ENCODE measurements around the gene PSMA5.

The PSMA5 gene

DNA sequence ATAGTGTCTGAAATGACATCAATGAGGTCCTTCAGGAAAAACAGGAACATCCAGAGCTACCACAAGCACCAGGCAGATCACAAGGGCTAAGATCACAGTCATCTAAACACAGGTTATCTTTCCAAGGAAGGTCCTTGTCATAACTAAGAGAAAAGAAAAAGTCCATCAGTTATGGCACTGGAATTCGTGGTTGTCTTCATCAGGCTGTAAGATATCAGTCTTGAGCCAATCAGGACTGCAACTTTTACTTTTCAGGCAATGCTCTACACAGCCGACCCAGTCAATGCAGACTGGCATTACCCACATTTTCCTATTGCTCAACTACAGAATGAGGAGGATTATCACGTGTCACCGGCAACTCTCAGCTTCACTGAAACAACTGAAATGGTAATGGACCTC, 54.9 kb downstream of the PSMA5 start:
- in situ Hi-C loops (cut with HindIII; ENCODE audit: low sequenced_read_pairs), result no loop called here

DNA sequence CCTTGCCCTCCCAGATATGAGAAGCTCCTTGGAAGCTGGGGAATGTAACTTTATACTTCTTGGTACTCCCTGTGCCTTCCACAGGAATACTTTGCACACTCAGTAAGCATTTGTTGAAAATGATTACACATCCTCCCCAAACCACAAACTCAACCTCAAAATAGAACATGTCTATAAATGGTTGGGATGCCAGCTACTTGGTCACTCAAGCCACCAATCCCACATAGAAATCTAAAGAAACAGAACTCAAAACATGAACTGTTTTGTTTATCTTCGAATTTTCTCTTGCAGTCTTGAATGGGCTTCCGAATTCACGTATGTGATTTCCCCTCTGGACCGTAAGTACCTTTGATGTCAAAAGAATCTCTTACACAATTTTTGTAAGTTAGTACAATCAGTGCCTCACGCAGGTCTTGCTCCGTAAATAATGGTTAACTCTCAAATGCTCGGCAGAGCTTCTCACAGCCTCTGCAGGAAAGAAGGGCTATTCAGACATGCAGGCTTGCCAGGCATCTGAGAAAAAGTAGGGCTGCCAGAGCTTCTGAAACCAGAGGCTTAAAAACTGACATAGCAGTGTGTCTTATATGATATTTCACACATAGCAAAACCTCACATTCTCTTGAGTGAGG, 55.4 kb downstream of the PSMA5 start:
- in situ Hi-C loops (cut with HindIII; ENCODE audit: low sequenced_read_pairs), result no loop called here

DNA sequence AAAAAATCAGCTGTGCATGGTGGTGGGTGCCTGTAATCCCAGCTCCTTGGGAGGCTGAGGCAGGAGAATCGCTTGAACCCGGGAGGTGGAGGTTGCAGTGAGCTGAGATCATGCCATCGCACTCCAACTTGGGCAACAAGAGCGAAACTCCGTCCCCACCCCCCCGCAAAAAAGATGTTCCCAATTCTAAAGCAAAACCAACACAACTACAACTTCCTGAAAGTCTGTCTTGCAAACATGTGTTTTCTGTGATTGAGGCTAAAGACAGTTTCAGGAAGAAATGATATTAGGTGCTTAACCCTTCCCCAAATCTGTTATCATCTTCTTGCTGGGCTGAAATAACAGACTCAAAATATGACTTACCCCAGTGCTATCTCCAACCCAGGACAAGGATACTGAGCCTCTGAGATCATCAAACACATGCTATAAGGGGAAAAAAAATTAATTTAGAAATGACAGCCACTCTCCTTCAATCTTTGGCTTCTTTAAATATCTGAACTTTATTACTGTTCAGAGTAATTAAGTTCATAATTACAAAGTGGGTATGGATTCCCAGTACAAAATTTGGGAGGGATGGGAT, 57.0 kb downstream of the PSMA5 start:
- in situ Hi-C loops (cut with HindIII; ENCODE audit: low sequenced_read_pairs), result no loop called here

DNA sequence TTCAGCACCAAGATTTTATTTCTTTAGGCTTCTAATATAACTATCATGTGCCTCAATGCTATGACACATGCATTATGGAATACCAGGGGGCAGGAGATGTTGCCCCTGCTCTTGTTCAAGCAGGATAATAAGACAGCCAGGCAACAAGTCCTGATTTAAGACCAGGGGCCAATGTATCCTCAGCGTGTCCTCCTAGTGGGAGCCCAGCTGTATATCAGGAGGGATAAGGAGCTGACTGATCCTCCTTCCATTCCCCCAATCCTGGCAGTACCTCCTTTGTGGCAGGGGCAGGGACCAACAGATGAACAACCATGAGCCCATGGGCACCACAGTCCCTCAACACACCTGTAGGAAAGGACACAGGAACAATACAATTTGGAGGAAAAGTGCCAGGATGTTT, 57.8 kb downstream of the PSMA5 start:
- in situ Hi-C loops (cut with HindIII; ENCODE audit: low sequenced_read_pairs), result no loop called here

DNA sequence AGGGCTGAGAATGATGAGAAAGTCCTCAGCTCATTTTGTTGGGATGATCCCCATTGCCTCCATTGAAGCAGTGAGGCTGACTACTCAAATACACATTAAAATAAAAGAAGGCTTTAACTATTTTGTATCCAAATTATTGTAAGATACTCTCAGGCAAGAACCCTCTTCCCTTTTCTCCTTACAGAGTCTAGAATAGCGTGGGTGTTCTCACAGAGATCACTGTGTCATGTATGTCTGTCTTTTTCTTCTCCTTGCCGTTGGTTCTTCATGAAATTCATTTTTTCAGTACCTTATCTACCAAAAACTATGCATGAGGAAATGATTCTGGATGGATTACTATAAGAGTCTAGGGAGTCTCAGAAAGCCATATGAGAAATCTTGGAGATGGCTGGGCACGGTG, 58.6 kb downstream of the PSMA5 start:
- in situ Hi-C loops (cut with HindIII; ENCODE audit: low sequenced_read_pairs), result no loop called here

DNA sequence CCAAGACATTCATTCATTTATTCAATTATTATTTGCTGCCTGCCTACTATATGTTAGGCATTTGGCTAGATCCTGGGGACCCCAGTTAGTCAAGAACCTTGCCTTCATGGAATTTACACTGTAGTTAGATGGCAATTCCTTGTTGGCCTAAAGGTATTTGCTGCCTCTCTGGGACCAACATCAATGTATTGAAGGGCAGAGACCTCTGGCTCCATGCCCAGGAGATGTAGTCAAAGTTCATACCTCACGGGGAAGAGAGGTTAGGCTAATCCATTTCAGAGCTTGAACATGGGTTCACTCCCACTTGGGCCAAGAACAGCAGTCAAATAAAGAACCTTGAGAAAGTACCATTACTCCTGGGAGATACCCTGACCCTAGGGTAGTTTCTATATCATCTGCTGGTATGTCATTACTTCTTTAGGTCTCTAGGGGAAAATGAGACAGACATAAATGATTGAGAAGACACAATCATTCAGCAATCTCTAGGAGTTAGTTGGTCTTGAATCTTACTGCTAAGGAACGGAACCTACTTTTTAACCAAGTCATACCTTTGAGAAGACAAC, 60.5 kb downstream of the PSMA5 start:
- in situ Hi-C loops (cut with HindIII; ENCODE audit: low sequenced_read_pairs), result no loop called here

DNA sequence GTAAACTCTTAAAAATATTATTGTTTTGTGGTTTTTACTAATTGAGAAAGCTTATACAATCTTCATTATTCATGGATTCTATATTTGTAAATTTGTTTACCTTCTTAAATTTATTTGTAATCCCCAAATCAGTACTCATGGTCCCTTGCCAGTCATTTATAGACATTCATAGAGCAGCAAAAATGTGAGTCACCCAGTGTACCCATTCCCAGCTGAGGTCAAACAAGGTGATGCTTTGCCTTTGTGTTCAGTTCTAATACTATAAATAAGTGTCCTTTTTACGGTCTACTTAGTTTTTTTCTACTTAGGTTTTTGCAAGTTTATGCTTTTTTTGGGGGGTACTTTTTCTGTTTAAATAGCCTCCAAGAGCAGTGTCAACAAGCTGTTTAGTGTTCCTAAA, 64.6 kb downstream of the PSMA5 start:
- in situ Hi-C loops (cut with HindIII; ENCODE audit: low sequenced_read_pairs), result no loop called here

DNA sequence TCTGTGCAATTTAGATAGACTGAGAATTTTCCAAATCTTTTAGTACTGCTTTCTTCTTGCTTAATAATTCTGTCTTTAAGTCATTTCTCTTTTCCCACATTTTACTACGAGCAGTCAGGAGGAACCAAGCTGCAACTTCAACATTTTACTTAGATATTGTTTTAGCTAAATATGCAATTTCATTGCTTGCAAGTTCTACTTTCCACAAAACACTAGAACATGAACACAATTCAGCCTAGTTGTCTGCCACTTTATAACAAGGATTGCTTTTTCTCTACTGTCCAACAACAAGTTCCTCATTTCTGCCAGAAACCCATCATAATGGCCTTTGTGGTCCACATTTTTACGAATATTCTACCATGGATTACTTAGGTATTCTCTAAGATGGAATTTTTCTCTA, 65.2 kb downstream of the PSMA5 start:
- in situ Hi-C loops (cut with HindIII; ENCODE audit: low sequenced_read_pairs), result no loop called here

DNA sequence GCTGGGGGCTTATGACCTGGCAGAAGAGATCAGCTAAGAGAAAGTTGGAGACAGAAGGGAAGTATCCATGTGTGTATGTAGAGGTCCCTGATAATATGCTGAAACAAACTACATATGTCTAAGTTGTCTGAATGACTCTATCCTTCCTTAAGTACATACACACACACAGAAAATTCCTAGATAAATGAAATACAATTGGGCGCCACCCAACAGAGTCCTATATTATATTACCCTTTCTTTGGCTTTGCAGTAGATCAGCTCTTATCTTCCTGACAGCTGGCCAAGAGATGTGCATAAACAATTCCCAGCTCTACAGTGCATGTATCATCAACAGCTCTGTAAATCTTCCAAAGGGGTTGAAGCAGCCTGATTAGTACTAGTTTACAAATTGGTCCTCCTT, 68.6 kb downstream of the PSMA5 start:
- in situ Hi-C loops (cut with HindIII; ENCODE audit: low sequenced_read_pairs), result loop anchor here (5.0 kb wide), 1 partner anchor 65 kb away; no protein-coding TSS in a partner anchor

DNA sequence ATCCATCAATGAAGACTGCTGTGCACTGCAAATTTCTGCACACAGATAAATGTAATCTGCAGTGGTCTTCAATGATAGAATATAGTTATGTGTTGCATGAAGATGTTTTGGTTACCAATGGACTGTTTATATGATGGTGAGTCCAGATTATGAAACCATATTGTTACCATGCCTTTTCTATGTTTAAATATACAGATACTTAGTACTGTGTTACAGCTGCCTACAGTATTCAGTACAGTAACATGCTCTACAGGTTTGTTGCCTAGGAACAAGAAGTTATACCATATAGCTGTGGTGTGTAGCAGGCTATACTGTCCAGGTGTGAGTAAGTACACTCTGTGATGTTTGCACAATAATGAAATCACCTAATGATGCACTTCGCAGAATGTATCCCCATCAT, 69.3 kb downstream of the PSMA5 start:
- in situ Hi-C loops (cut with HindIII; ENCODE audit: low sequenced_read_pairs), result loop anchor here (5.0 kb wide), 1 partner anchor 65 kb away; no protein-coding TSS in a partner anchor

DNA sequence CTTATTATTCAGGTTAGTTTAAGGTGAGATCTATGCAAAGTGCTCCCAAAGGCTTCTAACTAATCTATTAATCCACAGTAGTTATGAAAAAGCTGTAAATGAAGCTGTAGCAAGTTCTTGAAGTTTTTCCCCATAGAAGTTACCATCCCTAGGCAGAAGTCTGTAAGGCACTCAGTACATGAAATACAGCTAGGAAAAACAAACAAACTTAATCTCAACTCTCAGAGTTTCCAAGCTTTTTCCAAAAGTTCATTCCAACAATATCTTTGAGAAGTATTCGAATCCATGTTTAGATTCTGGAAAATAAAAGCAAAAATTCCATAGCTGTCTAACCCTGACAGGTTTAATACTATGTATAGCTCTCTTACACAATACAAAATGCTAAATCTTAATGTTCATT, 69.7 kb downstream of the PSMA5 start:
- in situ Hi-C loops (cut with HindIII; ENCODE audit: low sequenced_read_pairs), result loop anchor here (5.0 kb wide), 1 partner anchor 64 kb away; no protein-coding TSS in a partner anchor

DNA sequence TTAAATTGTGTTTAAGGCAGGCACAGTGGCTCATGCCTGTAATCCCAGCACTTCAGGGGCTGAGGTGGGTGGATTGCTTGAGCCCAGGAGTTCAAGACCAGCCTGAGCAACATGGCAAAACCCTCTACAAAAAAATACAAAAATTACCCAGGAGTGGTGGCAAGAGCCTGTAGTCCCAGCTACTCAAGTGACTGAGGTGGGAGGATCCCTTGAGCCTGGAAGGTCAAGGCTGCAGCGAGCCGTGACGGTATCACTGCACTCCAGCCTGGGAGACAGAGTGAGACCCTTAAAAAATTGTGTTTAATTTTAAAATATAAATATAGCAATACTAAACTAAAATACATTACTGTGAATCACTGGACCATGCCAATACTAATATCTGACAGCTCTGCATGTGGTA, 71.3 kb downstream of the PSMA5 start:
- in situ Hi-C loops (cut with HindIII; ENCODE audit: low sequenced_read_pairs), result loop anchor here (5.0 kb wide), 1 partner anchor 63 kb away; no protein-coding TSS in a partner anchor

DNA sequence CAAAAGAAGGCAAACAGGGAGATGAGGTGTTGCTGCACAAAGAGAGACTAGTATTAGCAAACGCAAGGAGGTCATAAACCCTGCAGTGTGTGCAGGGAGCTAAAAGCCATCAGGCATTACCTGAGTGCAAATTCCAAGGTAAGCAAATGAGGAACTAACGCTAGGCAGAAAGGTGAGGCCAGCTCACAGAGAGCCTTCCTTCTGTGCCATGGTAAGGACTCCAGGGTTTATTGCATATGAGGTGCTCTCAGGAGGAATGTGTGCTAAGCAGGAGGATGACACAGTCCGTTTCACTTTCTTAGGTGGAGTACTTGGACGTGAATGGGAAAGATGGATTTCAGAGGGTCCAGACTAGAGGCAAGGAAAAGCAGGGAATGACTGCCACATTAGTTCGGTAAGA, 74.8 kb downstream of the PSMA5 start:
- in situ Hi-C loops (cut with HindIII; ENCODE audit: low sequenced_read_pairs), result no loop called here

DNA sequence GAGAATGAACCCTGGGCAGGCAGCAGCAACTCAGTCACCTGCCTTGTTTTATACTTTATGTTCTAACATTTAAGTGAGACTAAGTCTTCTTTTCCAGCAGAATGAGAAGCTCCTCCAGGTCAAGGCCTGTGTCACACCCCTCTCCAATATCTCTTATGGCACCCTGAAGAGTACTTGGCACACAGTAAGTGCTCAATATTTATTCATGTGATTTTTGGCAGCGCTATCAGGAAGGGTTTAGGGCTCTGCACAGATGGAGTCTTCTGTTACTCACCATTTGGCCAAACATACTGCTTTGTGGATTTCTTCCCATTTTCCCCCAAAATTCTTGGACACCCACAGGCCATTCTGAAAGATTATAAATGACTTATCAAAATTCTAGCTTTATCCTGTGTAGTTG, 75.6 kb downstream of the PSMA5 start:
- in situ Hi-C loops (cut with HindIII; ENCODE audit: low sequenced_read_pairs), result no loop called here

DNA sequence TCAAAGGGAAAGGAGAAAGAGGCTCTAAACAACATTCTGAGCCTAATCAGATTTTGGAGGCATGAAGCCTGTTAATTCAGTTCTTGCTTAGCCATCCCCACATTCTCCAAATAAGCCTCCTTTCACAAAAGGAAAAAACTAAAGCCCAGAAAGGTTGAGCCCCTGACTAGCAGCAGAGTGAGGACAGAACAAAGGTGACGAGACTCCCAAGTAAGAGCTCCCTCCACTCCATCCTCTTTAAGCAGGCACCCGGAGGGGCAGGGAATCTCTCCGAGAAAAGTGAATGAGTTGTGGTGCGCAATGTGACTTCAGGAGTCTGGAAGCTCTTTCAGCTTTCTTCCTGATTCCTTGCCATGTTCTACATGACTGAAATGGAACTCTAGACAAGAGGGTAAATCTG, 76.1 kb downstream of the PSMA5 start:
- in situ Hi-C loops (cut with HindIII; ENCODE audit: low sequenced_read_pairs), result no loop called here

Measured in endothelial cell of hepatic sinusoid (primary cell).